Transverse colon (tissue), 4 donors: ENCODE measurements around the gene MYRIP. TPM values are rescaled to one million over a fixed set of nuclear protein-coding genes. Genes with fewer than 3 reads are reported as not detected.

Experiments used
- DNase-seq: peaks from one replicate; pipeline ENCODE4 v3.0.0-alpha.2; 2019
- H3K27ac ChIP-seq, 4 donors: fragments of 200-600 bp; sonication (generic); 2 replicates each; pipeline ENCODE4 v1.5.1; 2016 to 2018; ENCODE audit warnings: inconsistent platforms in 4 of 4
- H3K27me3 ChIP-seq: fragments of 200-600 bp; sonication (generic); 2 replicates; pipeline ENCODE4 v1.5.1; 2017; ENCODE audit warnings: inconsistent platforms
- H3K36me3 ChIP-seq, 4 donors: fragments of 200-600 bp; sonication (generic); 2 replicates each; pipeline ENCODE4 v1.5.1; 2017 to 2019; ENCODE audit warnings: inconsistent platforms in 4 of 4
- H3K4me1 ChIP-seq, 4 donors: fragments of 200-600 bp; sonication (generic); 2 replicates each; pipeline ENCODE4 v1.5.1; 2017 to 2020; ENCODE audit warnings: inconsistent platforms in 4 of 4
- H3K4me3 ChIP-seq, 4 donors: fragments of 200-600 bp; sonication (generic); 1 replicate in 1 of 4; 2 replicates in 3 of 4; pipeline versions ENCODE4 v1.5.1 to v1.6.1; 2017 to 2019; ENCODE audit warnings: inconsistent platforms in 4 of 4
- H3K9me3 ChIP-seq, 2 donors: fragments of 200-600 bp; sonication (generic); 2 replicates each; pipeline ENCODE4 v1.5.1; 2017 to 2019; ENCODE audit warnings: inconsistent platforms in 2 of 2
- CTCF ChIP-seq, 5 experiments: fragments of 200-600 bp in 3 of 5; fragments of 450-650 bp in 2 of 5; sonication (generic) in 3 of 5; IDR thresholded peaks; 1 replicate in 2 of 5; 2 replicates in 3 of 5; pipeline ENCODE4 v1.5.1; 2016 to 2017; ENCODE audit warnings: antibody characterized with exemption in 5 of 5, inconsistent platforms in 3 of 5, mild to moderate bottlenecking in 2 of 5, moderate library complexity in 1 of 5
- EP300 ChIP-seq: sonication (generic); formaldehyde crosslinking; IDR thresholded peaks from one replicate; pipeline ENCODE4 v1.6.1; 2017; ENCODE audit warnings: antibody characterized with exemption, low read depth
- POLR2A ChIP-seq: fragments of 450-650 bp; IDR thresholded peaks from one replicate; pipeline ENCODE4 v1.6.1; 2016; ENCODE audit warnings: antibody characterized with exemption, mild to moderate bottlenecking, moderate library complexity
- POLR2AphosphoS5 ChIP-seq, 3 donors: sonication (generic); formaldehyde crosslinking; IDR thresholded peaks; one replicate each; pipeline ENCODE4 v1.6.1; 2016; ENCODE audit warnings: antibody characterized with exemption in 3 of 3
- WGBS, 2 donors: methylation state at CpG; one replicate each; pipeline ENCODE4 v1.1.5; 2018; ENCODE audit warnings: low coverage in 1 of 2; 5-methylcytosine and 5-hydroxymethylcytosine counted together
- in situ Hi-C, 4 donors: fragments of 200-750 bp; cut with MboI; loops; one replicate each; pipeline versions ENCODE4 v1.15.0 to v1.15.1; 2017; ENCODE audit warnings: low sequenced_read_pairs in 3 of 4, low pct_ligation_motif_present in 1 of 4, low pct_unique_long_range_greater_than_20kb in 1 of 4
- intact Hi-C: fragments of 100-400 bp; cut with DNase I; formaldehyde crosslinking; loops from one replicate; pipeline ENCODE4 v1.15.1; 2023; ENCODE audit warnings: low total_unique reads
- total RNA-seq, 4 donors: library from RNA; depleted of rRNA; stranded (reverse); fragments of >200 nt; gene quantifications; one replicate each; pipeline ENCODE4 v1.1.0, GENCODE V29; 2016

MYRIP gene
- total RNA-seq, 4 donors from 2014 or later: 2.6 to 19.7 (median 5.4) TPM

- no peak for DNase-seq
- no peaks in the 10 kb centered on the region for H3K9me3 ChIP-seq
- 22 to 47% methylated on average over 3 of the region's 3 CpGs for WGBS, 2 donors
Measured at GRCh38 chr3:39910826-39911464, 101.5 kb downstream of the MYRIP start.

DNA sequence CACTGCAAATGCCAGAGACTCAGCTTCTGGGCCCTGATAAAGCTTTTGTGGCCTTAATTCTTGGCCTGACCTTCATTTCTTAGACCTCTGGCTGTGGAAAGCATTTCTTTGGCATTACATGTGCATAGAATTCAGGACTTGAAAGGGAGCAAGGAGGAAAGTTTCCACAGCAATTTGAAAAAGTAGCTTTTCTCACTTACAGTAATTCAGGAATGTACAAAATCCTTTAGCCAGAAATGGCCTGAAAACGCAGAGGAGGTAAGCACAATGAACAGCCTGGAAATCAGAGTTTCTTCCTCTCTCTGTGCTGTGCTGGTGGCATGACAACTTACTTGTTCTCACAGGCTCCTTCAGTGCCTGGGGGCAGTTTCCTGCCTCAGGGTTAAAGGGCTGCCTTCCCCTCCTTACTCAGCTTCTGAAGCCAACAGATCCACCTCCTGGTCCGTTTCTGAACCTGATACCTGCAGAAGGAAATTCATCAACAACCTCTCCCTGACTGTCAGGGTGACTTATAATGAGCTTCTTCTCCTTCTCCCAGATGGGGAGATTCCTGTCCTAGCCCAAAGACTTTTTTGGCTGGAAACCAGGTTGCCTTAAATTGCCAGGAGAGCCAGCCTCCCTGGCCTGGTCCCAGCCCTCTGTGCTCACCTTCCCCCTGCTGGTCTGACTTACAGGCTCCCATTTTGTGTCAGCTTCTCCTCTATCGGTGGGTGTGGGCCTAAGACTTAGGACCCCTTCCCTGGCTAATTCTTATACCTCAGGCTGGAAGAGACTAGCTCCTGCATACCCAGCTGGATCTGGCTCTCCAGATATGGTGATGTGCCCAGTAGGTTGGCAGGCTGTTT lies 102.3 kb downstream of the MYRIP start:
- Histone ChIP-seq H3K27me3 (no peaks in the 10 kb centered on the region), H3K4me1 (peaks cover 0 to 29% (median 17%) of the 10 kb centered on the region in 4 donors), H3K4me3 (no peak overlapping the region), H3K9me3 (no peaks in the 10 kb centered on the region), H3K27ac (peak overlapping the region; percentile 21 to 64 (median 42)), H3K36me3 (no peaks in the 10 kb centered on the region)
- WGBS, 2 donors: 20 to 39% methylated on average over 1 to 3 of the region's 3 CpGs
- no peak for DNase-seq
- TF ChIP-seq POLR2AphosphoS5 (IDR thresholded peaks at IDR 0.05): no peak
- TF ChIP-seq CTCF (IDR thresholded peaks at IDR 0.05): peak in 1 of 5 experiments; percentile 10
- no peak for TF ChIP-seq EP300
- no peak for TF ChIP-seq POLR2A
- intact Hi-C loops: no loop called here
- in situ Hi-C loops: no loop called here

More at GRCh38 chr3:39910826-39911464, 101.5 kb downstream of the MYRIP start:
- no peaks in the 10 kb centered on the region for H3K27me3 ChIP-seq
- peak overlapping the region; percentile 21 to 64 (median 42) for H3K27ac ChIP-seq
- intact Hi-C loops (no loop called here), in situ Hi-C loops (no loop called here)
- peaks cover 0 to 29% (median 17%) of the 10 kb centered on the region in 4 donors for H3K4me1 ChIP-seq
- TF ChIP-seq POLR2AphosphoS5 (IDR thresholded peaks at IDR 0.05) (no peak), CTCF (IDR thresholded peaks at IDR 0.05) (no peak), EP300 (no peak), POLR2A (no peak)
- H3K4me3 ChIP-seq: no peak overlapping the region
- no peaks in the 10 kb centered on the region for H3K36me3 ChIP-seq

GRCh38 chr3:39915027-39915426 lies 105.6 kb downstream of the MYRIP start:
- no peak for DNase-seq
- Histone ChIP-seq H3K27me3 (no peaks in the 10 kb centered on the region), H3K36me3 (no peaks in the 10 kb centered on the region), H3K27ac (no peak overlapping the region), H3K9me3 (no peaks in the 10 kb centered on the region), H3K4me1 (peaks cover 0 to 19% (median 11%) of the 10 kb centered on the region in 4 donors), H3K4me3 (no peak overlapping the region)
- TF ChIP-seq POLR2AphosphoS5 (IDR thresholded peaks at IDR 0.05): no peak
- TF ChIP-seq POLR2A: no peak
- no peak for TF ChIP-seq CTCF (IDR thresholded peaks at IDR 0.05)
- TF ChIP-seq EP300: no peak
- in situ Hi-C loops: no loop called here
- WGBS, 2 donors: 75 to 77% methylated on average over 2 of the region's 2 CpGs
- intact Hi-C loops: no loop called here

DNA sequence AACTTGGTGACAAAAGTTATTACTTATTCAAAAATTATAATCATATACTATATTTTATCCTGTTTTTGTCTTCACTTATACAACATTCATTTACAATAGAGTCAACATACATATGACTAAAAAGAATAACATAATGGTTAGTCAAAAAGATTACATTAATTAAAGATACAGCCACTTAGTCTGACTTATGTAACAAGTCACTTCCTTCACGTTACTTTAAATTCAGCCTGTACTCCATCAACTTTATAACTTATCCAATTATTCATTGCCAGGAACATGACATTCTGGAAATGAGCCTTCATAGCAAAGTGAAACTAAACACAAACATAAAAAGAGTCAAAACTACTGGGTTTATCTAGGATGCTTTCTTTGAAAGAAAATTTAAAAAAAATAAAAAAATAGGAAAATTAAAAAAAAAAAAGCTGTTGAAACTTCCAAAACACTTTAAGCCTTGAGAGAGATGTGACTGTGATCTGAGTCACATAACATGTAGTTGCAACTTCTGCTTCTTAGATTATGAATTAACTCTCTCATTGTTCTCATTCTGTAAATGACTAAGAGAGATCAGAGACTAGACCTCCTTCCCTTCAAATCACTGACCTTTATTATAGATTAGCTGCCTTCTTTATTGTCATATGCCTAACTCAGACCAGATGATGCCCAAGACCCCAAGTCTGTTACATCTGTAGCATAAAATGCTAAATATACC lies 107.8 kb downstream of the MYRIP start:
- no peak for DNase-seq
- Histone ChIP-seq H3K27me3 (no peaks in the 10 kb centered on the region), H3K9me3 (no peaks in the 10 kb centered on the region), H3K27ac (no peak overlapping the region), H3K4me3 (no peak overlapping the region), H3K4me1 (peaks cover 0 to 1% (median 0%) of the 10 kb centered on the region in 4 donors), H3K36me3 (no peaks in the 10 kb centered on the region)
- TF ChIP-seq POLR2AphosphoS5 (IDR thresholded peaks at IDR 0.05): no peak
- TF ChIP-seq CTCF (IDR thresholded peaks at IDR 0.05): no peak
- no peak for TF ChIP-seq POLR2A
- TF ChIP-seq EP300: no peak
- in situ Hi-C loops: no loop called here
- 30 to 56% methylated on average over 1 of the region's 1 CpG for WGBS, 2 donors
- intact Hi-C loops: no loop called here
